HG02763 (cell line): ENCODE data around the gene SPATC1L.
"Not testable (repeated sequence)": the region's sequence is repeated elsewhere in the genome, so short reads cannot be mapped to it uniquely, and the experiment has no call there.

Experiments used
- ATAC-seq: cut with Tn5 transposase; IDR thresholded peaks from one replicate; pipeline ENCODE4 v1.9.1; 2021; ENCODE audit warnings: mild to moderate bottlenecking, moderate library complexity; ENCODE audit not compliant: unreplicated experiment

SPATC1L gene

DNA sequence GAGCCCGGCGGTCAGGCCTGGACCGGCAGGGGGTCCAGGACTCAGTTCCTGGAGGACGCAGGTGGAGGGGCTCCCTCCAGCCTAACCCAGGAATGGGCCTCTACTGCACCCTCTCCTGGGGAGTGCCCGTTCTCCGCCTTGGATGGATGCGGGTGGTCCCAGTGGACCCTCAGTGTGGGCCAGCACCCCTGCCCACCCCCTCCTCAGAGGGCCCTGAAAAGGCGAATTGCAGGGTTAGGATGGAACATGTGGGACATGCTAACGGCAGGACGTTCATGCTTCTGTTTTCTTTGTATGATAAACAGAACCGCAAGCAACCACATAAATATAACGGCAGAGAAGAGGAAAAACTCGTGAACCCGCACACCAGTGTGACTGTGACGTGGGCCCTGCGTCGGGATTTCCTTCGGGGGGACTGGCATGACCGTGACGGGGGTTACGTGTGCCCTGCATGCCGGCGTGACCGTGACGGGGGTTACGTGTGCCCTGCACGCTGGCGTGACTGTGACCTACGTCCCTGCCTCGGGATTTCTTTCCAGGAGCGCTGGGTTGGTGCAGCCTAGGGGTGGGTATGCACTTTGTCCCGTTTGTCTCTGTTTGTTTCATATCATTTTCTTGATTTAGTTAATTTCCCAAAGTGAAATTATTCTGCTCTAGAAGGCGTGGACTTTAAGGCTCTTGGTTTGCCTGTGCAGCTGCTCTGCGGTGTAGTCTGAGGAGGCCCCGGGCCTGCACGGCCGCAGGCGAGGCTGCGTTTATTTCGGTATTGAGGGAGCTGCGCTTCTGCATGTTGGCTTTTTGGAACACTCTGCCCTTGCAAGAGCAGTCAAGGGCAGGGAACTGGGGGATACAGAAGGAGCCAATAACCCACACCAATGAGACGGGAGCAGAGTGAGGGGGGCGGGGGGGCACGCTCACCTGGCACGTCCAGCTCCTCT, 32.0 kb downstream of the SPATC1L start:
- ATAC-seq = no peak

DNA sequence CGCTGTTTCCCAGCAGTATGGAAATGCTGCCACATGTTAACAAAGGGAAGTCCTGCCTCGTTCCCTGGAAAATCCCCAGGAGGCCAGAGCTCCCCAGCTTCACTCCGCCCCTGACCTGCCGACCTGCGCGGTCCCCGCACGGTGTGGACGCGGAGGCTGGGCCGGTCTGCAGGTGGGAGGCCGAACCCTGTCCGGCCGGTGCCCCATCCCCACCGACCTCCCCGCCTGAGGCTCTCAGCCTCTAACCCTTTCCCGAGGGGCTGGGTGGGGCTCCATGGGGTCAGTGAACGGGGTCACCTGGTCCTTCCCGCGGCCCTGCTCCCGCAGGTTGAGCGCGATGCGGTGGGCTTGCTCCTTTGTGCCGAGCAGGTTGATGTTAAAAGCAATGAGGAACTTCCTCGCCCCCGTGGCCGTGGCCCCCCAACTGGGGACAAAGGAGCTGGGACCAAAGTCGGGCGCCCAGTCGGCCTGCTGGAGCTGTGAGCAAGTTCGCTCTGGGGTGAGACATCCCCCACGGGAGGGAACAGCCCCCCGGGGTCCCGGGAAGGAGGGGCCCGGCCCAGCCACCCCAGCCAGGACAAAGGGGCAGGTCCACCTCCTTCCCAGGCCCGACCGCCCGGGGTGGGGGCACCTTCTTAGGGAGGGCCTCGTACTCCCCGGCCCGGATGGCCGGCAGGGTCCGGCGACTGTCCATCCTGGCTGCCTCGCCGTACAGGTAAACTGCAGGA, 32.8 kb downstream of the SPATC1L start:
- ATAC-seq = no peak

GRCh38 chr21:46150491-46151121, 33.7 kb downstream of the SPATC1L start:
- no peak for ATAC-seq

GRCh38 chr21:46150073-46150472, 34.2 kb downstream of the SPATC1L start:
- ATAC-seq = no peak

- ATAC-seq = no peak
These were observed 34.9 kb downstream of the SPATC1L start for GRCh38 chr21:46149205-46149901.

GRCh38 chr21:46148106-46148505, 36.2 kb downstream of the SPATC1L start:
- no peak for ATAC-seq

DNA sequence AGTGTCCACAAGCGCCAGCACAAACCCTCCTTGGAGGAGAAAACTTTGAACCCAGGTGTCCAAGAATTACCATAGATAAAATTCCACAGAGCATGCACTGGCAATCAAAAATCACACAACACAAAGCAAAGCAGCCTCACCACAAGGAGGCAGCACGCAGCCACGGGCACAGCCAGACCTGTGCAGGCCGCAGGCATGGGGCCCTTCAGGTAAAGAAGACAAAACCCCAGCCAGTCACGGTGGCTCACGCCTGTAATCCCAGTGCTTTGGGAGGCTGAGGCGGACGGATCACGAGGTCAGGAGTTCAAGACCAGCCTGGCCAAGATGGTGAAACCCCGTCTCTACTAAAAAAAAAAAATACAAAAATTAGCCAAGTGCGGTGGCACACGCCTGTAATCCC, 36.8 kb downstream of the SPATC1L start:
- not testable (repeated sequence) for ATAC-seq

- ATAC-seq = no peak
These were observed 37.4 kb downstream of the SPATC1L start for GRCh38 chr21:46146856-46147255.

GRCh38 chr21:46145840-46146691, 38.2 kb downstream of the SPATC1L start:
- no peak for ATAC-seq

DNA sequence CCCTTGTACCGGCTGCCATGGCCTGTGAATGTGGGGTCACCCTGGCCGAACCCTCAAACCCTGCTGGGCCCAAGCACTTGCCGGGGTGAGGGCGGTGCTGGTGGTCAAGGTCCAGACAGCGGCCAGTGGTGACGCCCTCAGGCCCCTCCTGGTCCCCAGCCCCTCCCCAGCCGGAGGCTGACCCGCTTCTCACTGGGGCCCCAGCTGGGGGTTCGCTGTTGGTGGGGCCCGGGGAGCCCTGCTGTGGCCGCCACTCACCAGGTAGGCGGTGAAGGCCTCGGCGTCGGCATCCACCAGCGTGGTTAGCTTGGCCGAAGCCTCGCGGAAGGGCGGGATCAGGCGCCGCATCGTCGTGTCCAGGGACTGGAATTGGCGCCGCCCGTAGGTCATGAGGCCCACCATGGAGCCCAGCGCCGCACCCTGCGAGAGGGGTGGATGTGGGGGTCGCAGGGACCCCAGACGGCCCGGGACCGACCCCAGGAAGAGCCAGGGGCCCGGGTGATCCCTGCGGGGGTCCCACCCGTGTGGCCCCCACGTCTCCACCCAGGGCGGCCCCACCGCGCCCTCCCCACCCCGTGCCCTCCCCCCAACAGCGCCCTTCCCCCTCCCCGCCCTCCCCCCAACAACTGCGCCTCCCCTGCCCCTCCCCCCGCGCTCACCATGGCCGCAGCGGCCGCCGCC, 39.0 kb downstream of the SPATC1L start:
- no peak for ATAC-seq

DNA sequence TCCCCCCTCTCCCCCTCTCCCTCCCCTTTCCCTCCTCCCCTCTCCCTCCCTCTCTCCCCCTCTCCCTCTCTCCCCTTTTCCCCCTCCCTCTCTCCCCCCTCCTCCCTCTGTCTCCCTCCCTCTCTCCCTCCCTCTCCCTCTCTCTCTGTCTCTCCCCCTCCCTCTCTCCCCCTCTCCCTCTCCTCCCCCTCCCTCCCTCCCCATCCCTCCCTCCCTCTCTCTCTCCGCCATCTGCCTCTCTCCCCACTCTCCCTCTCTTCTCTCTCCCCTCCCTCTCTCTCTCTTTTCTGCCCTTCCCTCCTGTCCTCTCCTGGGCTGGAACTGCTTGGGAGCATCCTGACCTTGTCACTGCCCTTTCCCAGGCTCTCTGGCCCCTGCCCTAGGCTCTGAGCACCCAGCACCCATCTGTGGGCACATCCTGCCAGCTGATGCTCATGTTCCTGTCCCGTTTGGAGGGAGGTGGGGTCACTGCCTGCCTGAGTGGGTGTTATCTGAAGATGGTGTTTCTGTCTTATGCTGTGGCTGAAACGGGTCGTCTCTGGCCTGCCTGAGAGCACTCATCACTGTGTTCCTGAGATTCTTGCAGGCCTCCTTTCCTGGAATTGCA, 39.7 kb downstream of the SPATC1L start:
- no peak for ATAC-seq

- ATAC-seq = no peak
These were observed 41.4 kb downstream of the SPATC1L start for GRCh38 chr21:46142582-46143473.

DNA sequence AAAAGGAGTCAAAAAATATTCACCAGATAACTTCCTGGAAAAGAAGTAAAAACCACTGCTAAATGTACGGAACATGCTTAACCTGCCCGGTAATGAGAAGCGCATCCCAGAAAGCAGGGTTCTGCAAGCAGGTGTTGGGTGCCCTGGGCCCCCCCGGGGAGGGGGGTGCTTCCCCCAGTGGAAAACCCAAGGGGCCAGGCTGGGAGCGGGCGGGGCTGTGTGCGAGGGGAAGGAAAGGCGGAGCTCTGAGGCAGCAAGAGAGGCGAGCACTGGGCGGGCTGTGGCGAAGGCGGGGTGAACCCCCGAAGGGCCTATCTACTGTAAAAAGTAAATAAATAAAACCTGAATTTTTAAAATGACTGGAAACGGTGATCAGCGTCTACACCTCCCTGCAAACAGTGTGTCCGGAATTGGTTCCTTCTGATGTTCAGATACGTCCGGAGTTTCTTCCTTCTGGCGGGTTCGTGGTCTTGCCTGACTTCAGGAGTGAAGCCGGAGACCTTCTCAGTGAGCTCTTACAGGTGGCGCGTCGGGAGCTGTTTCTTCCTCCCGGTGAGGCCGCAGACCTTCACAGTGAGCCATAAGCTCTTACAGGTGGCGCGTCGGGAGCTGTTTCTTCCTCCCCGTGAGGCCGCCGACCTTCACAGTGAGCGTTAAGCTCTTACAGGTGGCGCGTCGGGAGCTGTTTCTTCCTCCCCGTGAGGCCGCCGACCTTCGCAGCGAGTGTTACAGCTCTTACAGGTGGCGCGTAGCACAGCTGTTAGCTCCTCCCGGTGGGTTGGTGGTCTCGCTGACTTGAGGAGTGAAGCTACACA, 42.3 kb downstream of the SPATC1L start:
- no peak for ATAC-seq

DNA sequence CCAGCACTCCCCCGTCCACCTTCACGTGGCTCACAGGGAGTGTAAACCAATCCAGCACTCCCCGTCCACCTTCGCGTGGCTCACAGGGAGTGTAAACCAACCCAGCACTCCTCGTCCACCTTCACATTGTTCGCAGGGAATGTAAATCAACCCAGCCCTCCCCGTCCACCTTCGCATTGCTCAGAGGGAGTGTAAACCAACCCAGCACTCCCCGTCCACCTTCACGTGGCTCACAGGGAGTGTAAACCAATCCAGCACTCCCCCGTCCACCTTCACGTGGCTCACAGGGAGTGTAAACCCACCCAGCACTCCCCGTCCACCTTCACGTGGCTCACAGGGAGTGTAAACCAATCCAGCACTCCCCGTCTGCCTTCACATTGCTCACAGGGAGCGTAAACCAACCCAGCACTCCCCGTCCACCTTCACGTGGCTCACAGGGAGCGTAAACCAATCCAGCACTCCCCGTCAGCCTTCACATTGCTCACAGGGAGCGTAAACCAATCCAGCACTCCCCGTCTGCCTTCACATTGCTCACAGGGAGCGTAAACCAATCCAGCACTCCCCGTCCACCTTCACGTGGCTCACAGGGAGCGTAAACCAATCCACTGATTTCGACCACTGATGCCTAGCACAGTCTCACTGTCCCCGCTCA, 43.8 kb downstream of the SPATC1L start:
- ATAC-seq = not testable (repeated sequence)

DNA sequence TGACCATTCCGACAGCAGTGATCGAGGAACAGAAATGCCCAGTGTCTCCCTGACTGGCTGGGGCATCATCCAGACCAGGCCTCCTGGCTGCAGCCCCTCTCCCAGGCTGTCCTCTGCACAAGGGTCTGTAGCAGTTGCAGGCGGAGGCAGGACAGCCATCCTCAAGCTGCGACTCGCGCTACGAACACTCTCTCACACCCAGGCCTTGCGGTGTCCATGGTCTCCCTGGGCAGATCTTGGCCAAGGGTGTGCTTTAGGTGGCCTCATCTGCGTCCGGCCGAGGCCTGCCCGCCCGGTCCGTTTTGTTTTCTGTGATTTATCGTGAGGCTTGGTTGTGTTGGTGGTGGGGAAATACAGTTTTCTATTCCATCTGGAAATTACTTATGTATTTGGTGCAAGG, 44.6 kb downstream of the SPATC1L start:
- ATAC-seq = no peak

- no peak for ATAC-seq
These were observed 45.8 kb downstream of the SPATC1L start for GRCh38 chr21:46138383-46138970.
